ENCODE data around the gene CPNE5. TPM values are rescaled to one million over a fixed set of nuclear protein-coding genes. Genes with fewer than 3 reads are reported as not detected.

Gene CPNE5
- total and polyA plus RNA-seq, 2 donors from 2014 or later = 3.7 to 7.1 TPM

- FAIRE-seq (no peak), DNase-seq (peak in 1 of 5 donors; percentile 79)
- Histone ChIP-seq H3K27me3 (ENCODE audit: control insufficient read depth, insufficient read depth, low read length) (no peaks in the 10 kb centered on the region), H3K27ac (ENCODE audit: low read depth in 2 of 2, low read length in 2 of 2) (peak overlapping the region in 1 of 2 donors; percentile 6), H3K36me3 (ENCODE audit: control insufficient read depth in 2 of 3, insufficient read depth in 3 of 3, low read length in 3 of 3) (no peaks in the 10 kb centered on the region), H3K9me3 (ENCODE audit: control insufficient read depth in 2 of 3, insufficient read depth in 1 of 3, low read length in 3 of 3) (no peaks in the 10 kb centered on the region), H3K4me3 (ENCODE audit: low read length in 3 of 3) (no peak overlapping the region), H3K9ac (ENCODE audit: low read length in 3 of 3) (no peak overlapping the region), H3K4me1 (ENCODE audit: control insufficient read depth in 2 of 3, insufficient read depth in 2 of 3, low read depth in 1 of 3, low read length in 3 of 3) (peaks cover 0 to 14% (median 4%) of the 10 kb centered on the region in 3 donors)
- intact Hi-C loops (cut with DNase I) = no loop called here
- no peak for TF ChIP-seq CTCF (IDR thresholded peaks at IDR 0.05; ENCODE audit: borderline replicate concordance, extremely low read depth, insufficient read depth)
Observed at GRCh38 chr6:36818756-36819155, 20.5 kb downstream of the CPNE5 start.

- Histone ChIP-seq H3K9me3 (ENCODE audit: control insufficient read depth in 2 of 3, insufficient read depth in 1 of 3, low read length in 3 of 3) (no peaks in the 10 kb centered on the region), H3K36me3 (ENCODE audit: control insufficient read depth in 2 of 3, insufficient read depth in 3 of 3, low read length in 3 of 3) (no peaks in the 10 kb centered on the region), H3K27ac (ENCODE audit: low read depth in 2 of 2, low read length in 2 of 2) (no peak overlapping the region), H3K9ac (ENCODE audit: low read length in 3 of 3) (no peak overlapping the region), H3K4me1 (ENCODE audit: control insufficient read depth in 2 of 3, insufficient read depth in 2 of 3, low read depth in 1 of 3, low read length in 3 of 3) (peaks cover 0 to 9% (median 4%) of the 10 kb centered on the region in 3 donors), H3K27me3 (ENCODE audit: control insufficient read depth, insufficient read depth, low read length) (no peaks in the 10 kb centered on the region), H3K4me3 (ENCODE audit: low read length in 3 of 3) (no peak overlapping the region)
- FAIRE-seq (no peak), DNase-seq (no peak)
- intact Hi-C loops (cut with DNase I) = no loop called here
- no peak for TF ChIP-seq CTCF (IDR thresholded peaks at IDR 0.05; ENCODE audit: borderline replicate concordance, extremely low read depth, insufficient read depth)
Observed at GRCh38 chr6:36817847-36818246, 21.4 kb downstream of the CPNE5 start.

- H3K27me3 ChIP-seq (ENCODE audit: control insufficient read depth, insufficient read depth, low read length) = no peaks in the 10 kb centered on the region
- peaks cover 0 to 9% (median 4%) of the 10 kb centered on the region in 3 donors for H3K4me1 ChIP-seq (ENCODE audit: control insufficient read depth in 2 of 3, insufficient read depth in 2 of 3, low read depth in 1 of 3, low read length in 3 of 3)
- intact Hi-C loops (cut with DNase I) = no loop called here
- no peak for FAIRE-seq
- no peak overlapping the region for H3K27ac ChIP-seq (ENCODE audit: low read depth in 2 of 2, low read length in 2 of 2)
- H3K9ac ChIP-seq (ENCODE audit: low read length in 3 of 3) = no peak overlapping the region
- no peaks in the 10 kb centered on the region for H3K36me3 ChIP-seq (ENCODE audit: control insufficient read depth in 2 of 3, insufficient read depth in 3 of 3, low read length in 3 of 3)
- no peak for TF ChIP-seq CTCF (IDR thresholded peaks at IDR 0.05; ENCODE audit: borderline replicate concordance, extremely low read depth, insufficient read depth)
- H3K9me3 ChIP-seq (ENCODE audit: control insufficient read depth in 2 of 3, insufficient read depth in 1 of 3, low read length in 3 of 3) = no peaks in the 10 kb centered on the region
- no peak overlapping the region for H3K4me3 ChIP-seq (ENCODE audit: low read length in 3 of 3)
- no peak for DNase-seq
Observed at GRCh38 chr6:36817176-36817817, 21.9 kb downstream of the CPNE5 start.

Measured in kidney (tissue), 14 donors.